Stimulated activated CD4-positive, alpha-beta T cell treated with anti-CD3 and anti-CD28 coated beads, Interleukin-12 subunit alpha, Interleukin-12 subunit beta, amount 100 ng/mL, for 4 hours (primary cell): Measurements from ENCODE around the gene ANKRD33B.
"Not testable (repeated sequence)": the region's sequence is repeated elsewhere in the genome, so short reads cannot be mapped to it uniquely, and the experiment has no call there.

Source experiments
- DNase-seq: peaks from one replicate; pipeline ENCODE4 v3.0.0-alpha.2; 2020

The ANKRD33B gene

GRCh38 chr5:10624206-10624605 is 60.3 kb downstream of the ANKRD33B start:
- DNase-seq, result no peak

GRCh38 chr5:10624679-10625078 is 60.8 kb downstream of the ANKRD33B start:
- DNase-seq, result no peak

DNA sequence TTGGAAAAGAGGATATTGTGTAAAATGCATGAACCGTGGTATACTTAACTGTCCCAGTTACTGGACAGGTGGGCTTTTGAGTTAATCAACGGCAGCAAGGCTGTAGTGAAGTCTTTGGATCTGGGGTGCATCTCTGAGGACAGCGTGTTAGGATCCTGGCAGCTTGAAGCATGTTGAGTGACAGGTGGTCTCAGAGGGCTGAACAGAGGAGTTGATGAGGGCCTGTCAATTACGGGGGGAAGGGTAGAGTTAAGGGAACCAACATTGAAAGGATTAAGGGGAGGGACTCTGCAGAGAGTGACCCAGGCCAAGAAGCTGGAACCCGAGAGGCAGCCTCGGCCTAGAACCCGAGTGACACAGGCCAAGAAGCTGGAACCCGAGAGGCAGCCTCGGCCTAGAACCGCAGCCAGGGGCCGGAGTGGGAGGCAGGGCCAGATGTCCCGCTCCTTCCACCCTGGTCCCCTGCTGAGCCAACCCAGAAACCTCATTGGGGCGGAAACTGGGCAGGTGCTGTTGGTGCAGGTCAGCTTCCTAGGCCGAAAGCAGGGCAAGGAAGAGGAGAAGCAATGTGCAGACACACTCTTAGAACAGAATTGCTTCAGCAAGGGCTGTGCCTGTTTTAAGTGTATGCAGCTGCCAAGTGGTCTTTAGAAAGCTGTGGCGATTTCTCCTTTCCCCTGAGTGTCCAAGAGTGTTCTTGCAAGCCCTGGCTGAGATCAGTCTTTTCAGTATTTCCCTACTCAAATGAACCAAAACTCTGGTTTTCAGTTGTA is 62.0 kb downstream of the ANKRD33B start:
- no peak for DNase-seq

- no peak for DNase-seq
These were observed 62.7 kb downstream of the ANKRD33B start for GRCh38 chr5:10626473-10627013.

DNA sequence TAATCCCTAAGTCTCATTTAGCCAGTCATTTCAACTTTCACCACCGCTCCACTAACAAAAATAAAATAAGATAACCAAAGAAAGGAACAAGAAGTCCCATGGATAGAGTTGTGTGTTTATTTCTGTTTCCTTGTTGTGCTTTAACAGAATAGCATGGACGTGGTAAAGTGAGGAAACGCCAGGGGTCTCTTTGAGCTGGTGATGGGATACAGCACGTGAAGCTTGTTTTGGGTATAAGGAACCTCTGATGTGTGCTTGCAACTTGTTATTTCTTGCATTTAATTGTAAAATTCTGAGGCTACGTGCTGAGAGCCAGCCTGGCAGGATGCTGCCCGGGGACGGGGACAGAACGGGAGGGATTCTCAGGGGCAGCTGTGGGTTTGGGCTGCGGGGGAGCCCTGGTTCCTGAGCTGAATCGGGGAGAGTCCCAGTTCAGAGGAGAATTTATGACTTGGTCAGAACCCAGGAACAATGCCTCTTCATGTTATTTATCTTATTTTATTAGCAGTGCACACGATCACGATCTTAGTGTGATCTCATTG is 63.4 kb downstream of the ANKRD33B start:
- DNase-seq, result no peak

DNA sequence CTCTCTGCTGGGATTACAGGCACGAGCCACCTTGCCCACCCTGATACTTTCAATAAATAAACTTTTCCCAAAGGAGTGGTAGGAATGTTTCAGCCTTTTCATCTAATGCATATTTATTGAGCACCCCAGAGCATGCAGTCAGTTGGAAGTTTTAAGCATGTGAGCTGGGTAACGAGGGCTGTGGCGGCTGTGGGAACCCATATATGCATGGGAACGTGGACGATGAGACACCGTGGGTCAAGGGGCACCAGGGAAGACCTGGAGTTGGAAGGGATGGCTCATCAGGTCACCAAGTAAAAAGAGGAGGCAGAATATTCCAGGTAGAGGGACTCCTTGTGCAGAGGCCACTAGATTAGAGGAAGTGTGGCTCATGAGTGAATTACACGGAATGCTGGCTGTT is 64.7 kb downstream of the ANKRD33B start:
- no peak for DNase-seq

DNA sequence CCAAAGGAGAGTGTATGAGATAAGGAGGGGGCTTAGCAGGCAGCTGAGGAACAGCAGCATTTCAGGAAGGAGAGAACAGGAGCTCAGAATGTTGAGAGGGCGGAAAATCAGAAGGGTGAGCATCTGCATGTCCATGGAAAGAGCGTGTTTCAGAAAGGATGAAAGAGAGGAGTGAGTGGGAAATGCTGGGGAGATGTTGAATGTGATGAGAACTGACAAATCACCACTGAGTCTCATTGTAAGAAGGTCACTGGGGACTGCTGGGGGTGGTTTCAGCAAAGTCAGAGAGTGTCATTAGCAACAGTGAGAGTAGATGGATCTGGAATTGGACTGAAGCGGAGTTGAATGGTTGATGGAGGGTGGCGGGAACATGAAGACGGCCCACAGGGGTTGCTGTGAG is 65.8 kb downstream of the ANKRD33B start:
- DNase-seq, result no peak

DNA sequence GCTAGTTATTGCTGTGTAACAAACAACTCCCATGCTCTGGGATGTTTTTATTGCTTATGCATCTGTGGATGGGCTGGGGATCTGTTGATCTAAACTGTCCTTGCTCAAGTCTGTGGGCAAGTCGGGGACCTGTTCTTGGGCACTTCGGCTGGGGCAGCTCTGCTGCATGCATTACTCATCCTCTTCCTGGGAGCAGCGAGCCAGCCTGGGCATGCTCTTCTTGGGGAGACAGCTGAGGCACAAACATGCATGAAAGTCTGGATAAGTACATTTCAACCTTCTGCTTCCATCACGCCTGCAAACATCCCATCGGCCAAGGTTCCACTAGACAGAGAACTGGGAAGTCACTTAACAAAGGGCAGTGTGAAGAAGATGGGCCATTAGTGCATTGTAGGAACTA is 66.3 kb downstream of the ANKRD33B start:
- DNase-seq, result no peak

DNA sequence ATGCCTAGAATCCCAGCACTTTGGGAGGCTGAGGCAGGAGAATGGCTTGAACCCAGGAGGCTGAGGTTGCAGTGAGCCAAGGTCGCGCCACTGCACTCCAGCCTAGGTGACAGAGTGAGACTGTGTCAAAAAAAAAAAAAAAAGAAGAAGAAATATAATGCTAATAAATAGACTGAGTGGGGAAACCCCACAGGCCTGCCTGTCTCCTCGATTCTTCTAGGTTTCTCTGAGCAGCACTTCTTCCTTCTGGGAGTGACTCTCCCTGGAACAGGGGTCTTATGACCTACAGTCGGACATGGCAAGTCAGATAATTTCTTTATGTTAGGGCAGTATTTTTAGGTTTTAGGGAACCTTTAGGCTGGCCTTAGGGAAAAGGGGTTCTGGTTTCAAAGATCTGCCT is 66.9 kb downstream of the ANKRD33B start:
- DNase-seq, result not testable (repeated sequence)

GRCh38 chr5:10631316-10631996 is 67.6 kb downstream of the ANKRD33B start:
- DNase-seq, result no peak

GRCh38 chr5:10632110-10632761 is 68.4 kb downstream of the ANKRD33B start:
- peak; percentile 37 for DNase-seq

GRCh38 chr5:10633271-10634049 is 69.6 kb downstream of the ANKRD33B start:
- peak; percentile 31 for DNase-seq

DNA sequence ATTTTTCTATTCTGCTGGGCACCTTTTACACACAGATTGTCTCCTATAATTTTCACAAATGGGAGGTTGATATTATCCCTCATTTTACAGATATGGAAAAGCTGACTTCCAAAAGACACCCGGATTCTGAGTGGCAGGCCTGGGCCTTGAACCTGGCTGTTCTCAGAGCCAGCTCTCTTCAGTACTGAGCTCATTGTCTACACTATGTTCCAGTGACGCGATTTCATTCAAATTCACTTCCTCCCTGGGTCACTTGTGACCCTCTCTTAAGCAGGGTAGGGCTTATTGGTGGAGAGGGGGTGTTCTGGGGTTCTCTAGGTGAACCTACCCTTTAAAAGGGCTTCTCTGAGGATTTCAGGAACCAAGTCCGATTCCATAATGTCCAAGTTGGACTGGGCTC is 70.2 kb downstream of the ANKRD33B start:
- no peak for DNase-seq

GRCh38 chr5:10634562-10634961 is 70.7 kb downstream of the ANKRD33B start:
- DNase-seq, result no peak

DNA sequence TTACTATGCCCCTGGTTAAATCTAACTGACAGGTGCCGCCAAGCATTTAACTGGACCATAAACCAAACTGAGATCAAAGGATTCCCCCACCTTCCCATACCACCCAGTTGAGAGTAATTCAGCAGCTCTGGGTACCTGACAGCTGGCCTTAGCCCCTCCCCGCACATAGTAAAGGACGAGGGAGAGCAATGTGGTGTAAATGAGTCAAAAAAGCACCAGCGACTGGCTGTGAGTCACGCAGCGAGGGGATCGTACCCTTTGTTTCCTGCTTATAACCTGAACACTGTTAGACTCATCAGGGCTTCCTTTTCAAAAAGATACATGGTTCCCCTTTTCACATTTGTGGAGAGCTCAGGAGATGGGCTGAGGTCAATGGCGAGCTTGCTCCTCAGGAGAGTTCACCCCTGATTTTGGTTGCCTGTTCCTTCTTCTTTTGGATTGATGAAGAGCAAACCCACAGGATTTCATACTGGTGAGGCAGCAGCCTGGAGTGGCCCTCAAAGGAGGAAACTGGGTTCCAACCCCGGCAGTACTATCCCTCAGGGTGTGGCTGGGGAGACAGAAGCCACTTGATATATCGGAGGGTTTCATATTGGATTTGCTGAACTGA is 71.5 kb downstream of the ANKRD33B start:
- DNase-seq, result peak; percentile 64

DNA sequence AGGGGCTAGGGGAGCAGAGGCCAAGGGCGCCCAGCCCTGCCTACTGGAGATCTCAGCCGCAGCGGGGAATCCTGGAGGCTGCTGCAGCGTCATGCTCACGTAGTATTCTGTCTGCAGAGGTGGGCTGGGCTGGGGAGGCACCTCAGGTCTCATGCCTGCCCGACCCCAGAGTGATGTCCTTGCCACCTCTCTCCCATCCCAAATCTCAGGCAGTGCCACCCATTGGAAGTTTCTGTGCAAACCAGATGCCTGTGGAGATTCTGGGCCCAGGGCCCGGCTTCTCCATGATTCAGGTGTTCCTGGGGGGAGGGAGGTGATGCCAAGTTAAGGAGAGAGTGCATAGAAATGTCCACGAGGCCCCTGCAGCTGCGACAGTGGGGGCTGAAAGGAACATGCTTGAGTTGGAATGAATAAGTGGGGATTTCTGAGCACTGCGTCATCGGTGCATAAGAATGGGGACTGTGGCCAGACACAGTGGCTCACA is 72.0 kb downstream of the ANKRD33B start:
- no peak for DNase-seq

GRCh38 chr5:10636363-10637142 is 72.7 kb downstream of the ANKRD33B start:
- DNase-seq, result no peak

- DNase-seq, result no peak
These were observed 74.1 kb downstream of the ANKRD33B start for GRCh38 chr5:10637944-10638343.

- DNase-seq, result not testable (repeated sequence)
These were observed 74.9 kb downstream of the ANKRD33B start for GRCh38 chr5:10638723-10639122.

- no peak for DNase-seq
These were observed 76.0 kb downstream of the ANKRD33B start for GRCh38 chr5:10639846-10640368.

GRCh38 chr5:10642367-10642766 is 78.5 kb downstream of the ANKRD33B start:
- DNase-seq, result no peak
